ENCODE data around the gene SYP. TPM values are rescaled to one million over a fixed set of nuclear protein-coding genes. Genes with fewer than 3 reads are reported as not detected.
"Not testable (repeated sequence)": the region's sequence is repeated elsewhere in the genome, so short reads cannot be mapped to it uniquely, and the experiment has no call there.

SYP gene
- total RNA-seq, 1 donor from 2014 or later: under 0.01 TPM

GRCh38 chrX:49171752-49172279, 28.2 kb downstream of the SYP start, which contains the start of gene PLP2:
PLP2 (plus strand) TSS chrX:49171898; CDS start chrX:49172001, 103 bp downstream.
- peak; percentile 34 to 38 for DNase-seq (ENCODE audit: low read depth in 2 of 2)

GRCh38 chrX:49167740-49168108, 32.3 kb downstream of the SYP start:
- no peak for DNase-seq (ENCODE audit: low read depth in 2 of 2)

- DNase-seq (ENCODE audit: low read depth in 2 of 2): peak; percentile 64 to 71
Measured at GRCh38 chrX:49166914-49167739, 32.9 kb downstream of the SYP start.

- DNase-seq (ENCODE audit: low read depth in 2 of 2): peak; percentile 65 to 89
Measured at GRCh38 chrX:49165901-49166881, 33.8 kb downstream of the SYP start.

GRCh38 chrX:49164589-49165360, 35.2 kb downstream of the SYP start:
- DNase-seq (ENCODE audit: low read depth in 2 of 2): no peak

- DNase-seq (ENCODE audit: low read depth in 2 of 2): peak; percentile 85 to 91
Measured at GRCh38 chrX:49163555-49164419, 36.2 kb downstream of the SYP start.

- DNase-seq (ENCODE audit: low read depth in 2 of 2): no peak
Measured at GRCh38 chrX:49162620-49163019, 37.4 kb downstream of the SYP start, which contains the start of gene MAGIX. MAGIX (plus strand) TSS chrX:49162758; CDS start chrX:49162890, 132 bp downstream.

GRCh38 chrX:49161632-49162031, 38.4 kb downstream of the SYP start:
- no peak for DNase-seq (ENCODE audit: low read depth in 2 of 2)

GRCh38 chrX:49160908-49161307, 39.1 kb downstream of the SYP start:
- DNase-seq (ENCODE audit: low read depth in 2 of 2): no peak

- DNase-seq (ENCODE audit: low read depth in 2 of 2): no peak
Measured at GRCh38 chrX:49157194-49157593, 42.8 kb downstream of the SYP start.

GRCh38 chrX:49155900-49156837, 43.8 kb downstream of the SYP start:
- peak; percentile 88 to 89 for DNase-seq (ENCODE audit: low read depth in 2 of 2)

- peak in 1 of 2 donors; percentile 75 for DNase-seq (ENCODE audit: low read depth in 2 of 2)
Measured at GRCh38 chrX:49155243-49155899, 44.6 kb downstream of the SYP start.

- DNase-seq (ENCODE audit: low read depth in 2 of 2): no peak
Measured at GRCh38 chrX:49153467-49153866, 46.5 kb downstream of the SYP start.

- DNase-seq (ENCODE audit: low read depth in 2 of 2): not testable (repeated sequence)
Measured at GRCh38 chrX:49149291-49149690, 50.7 kb downstream of the SYP start.

GRCh38 chrX:49148390-49149100, 51.4 kb downstream of the SYP start:
- not testable (repeated sequence) for DNase-seq (ENCODE audit: low read depth in 2 of 2)

GRCh38 chrX:49147936-49148335, 52.1 kb downstream of the SYP start:
- no peak for DNase-seq (ENCODE audit: low read depth in 2 of 2)

GRCh38 chrX:49147282-49147681, 52.7 kb downstream of the SYP start:
- no peak for DNase-seq (ENCODE audit: low read depth in 2 of 2)

GRCh38 chrX:49143154-49143553, 56.8 kb downstream of the SYP start:
- DNase-seq (ENCODE audit: low read depth in 2 of 2): not testable (repeated sequence)
